GM21717 (cell line): ENCODE data around the gene MAMDC2.

ENCODE experiments used
- ATAC-seq: cut with Tn5 transposase; IDR thresholded peaks from one replicate; pipeline ENCODE4 v1.9.1; 2021; ENCODE audit warnings: mild to moderate bottlenecking, moderate library complexity; ENCODE audit not compliant: unreplicated experiment

The MAMDC2 gene

DNA sequence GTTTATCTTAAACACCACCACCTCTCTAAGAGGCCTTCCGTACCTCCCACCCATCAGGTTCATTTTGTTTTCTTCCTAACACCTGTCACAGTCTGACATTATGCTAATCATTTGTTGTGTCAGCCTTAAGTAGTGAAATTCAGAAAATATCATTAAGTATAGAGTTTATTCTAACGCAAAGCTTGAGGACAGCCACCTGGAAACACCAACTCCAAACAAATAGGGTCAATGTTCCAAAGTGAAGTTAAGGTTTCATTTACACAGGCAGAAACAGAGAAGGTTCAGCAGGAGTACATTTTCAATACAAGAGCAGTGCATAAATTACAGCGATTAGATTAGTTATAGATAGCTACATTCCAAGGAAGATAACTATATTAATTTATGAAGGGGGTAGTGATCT is 213.9 kb downstream of the MAMDC2 start:
- ATAC-seq = no peak

DNA sequence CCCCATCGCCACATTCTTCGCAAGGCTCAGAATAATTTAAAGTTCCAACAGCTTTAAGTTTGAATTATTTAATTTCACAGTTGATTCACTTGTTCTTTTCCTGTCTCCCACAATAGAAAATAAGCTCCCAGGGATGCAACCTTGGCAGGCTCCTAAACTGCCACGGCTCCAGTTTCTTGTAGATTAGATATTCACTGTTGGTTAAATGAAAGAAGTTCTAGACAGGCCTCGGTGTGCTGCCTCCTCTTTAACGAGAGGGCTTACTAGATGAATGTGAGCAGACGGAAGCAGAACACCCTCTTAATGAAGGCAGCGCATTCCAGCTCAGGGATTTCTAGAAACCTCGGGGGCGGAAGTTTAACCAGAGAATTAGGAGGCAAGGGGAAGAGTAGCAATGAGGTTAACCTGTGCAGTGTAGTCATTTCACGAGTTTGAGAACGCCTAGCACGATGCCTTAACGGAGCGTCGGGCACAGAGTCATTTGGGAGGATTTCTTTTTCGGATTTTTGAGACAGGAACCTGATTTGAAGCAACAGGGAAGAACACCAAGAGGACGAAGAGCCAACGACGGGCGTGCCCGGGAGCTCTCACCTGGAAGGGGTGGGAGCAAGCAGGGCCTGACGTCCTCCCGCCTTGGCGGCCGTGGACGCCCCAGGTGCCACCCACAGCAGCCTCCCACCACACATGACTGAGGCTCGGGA is 214.5 kb downstream of the MAMDC2 start:
- peak; percentile 52 for ATAC-seq

DNA sequence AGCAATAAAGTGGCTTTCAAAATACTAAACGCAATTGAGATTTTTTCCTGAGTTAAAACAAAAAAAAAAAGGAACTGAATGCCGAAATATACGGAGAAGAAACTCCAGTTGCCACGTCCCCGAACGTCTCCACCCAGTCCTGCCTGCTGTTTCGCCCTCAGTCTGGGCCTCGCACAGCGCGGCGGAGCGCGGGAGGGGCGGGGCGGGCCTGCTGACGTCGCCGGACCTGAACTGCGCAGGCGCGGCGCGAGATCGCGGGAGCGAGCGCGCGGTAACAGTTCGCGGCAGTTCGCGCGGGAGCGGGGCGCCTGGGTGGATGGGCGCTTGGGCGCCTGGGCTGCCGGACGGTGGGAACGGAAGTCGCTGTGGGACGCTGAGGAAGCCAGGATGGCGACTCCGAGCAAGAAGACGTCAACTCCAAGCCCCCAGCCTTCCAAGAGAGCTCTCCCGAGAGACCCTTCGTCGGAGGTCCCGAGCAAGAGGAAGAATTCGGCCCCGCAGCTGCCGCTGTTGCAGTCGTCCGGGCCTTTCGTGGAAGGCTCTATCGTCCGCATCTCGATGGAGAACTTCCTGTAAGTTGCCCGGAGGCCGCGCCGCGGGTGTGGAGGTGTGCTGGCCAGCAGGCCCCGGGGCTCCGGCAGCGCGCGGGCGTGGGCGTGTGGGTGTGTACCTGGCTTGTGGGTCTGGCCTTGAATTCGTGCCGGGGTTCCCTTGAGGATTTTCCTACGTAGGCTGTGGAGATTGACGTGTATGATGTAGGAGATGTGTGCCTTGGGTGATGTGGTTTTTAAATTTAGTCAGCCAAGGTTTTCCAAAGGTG is 215.3 kb downstream of the MAMDC2 start, which contains the start of gene SMC5:
Gene SMC5 (plus strand): TSS at position 287 of the 820 bp plus-strand sequence. CDS start 101 bp downstream, at position 388.
- ATAC-seq = peak; percentile 82

GRCh38 chr9:70259512-70259802 is 215.8 kb downstream of the MAMDC2 start:
- no peak for ATAC-seq

GRCh38 chr9:70260007-70260443 is 216.4 kb downstream of the MAMDC2 start:
- no peak for ATAC-seq

GRCh38 chr9:70260606-70261005 is 217.0 kb downstream of the MAMDC2 start:
- ATAC-seq = peak; percentile 26

GRCh38 chr9:70261131-70261870 is 217.7 kb downstream of the MAMDC2 start:
- no peak for ATAC-seq

DNA sequence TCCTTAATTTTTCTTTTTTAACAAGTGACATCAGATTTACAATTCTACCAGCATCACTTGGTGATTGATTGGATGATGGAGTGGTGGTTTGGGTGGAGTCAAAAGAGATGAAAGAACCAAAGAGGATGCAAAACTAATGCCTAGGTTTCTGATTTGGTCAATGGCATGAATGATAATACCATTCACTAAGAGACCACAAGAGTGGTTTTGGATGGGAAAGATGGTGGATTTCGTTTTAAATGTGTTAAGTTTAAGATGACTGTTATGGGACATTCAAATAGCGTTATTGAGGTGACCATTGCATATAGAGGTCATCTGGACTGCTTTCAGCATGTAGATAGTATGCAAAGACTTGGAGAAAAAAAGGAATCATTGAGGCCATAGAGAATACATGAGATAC is 218.7 kb downstream of the MAMDC2 start:
- ATAC-seq = no peak

- ATAC-seq = no peak
Observed at GRCh38 chr9:70262948-70263347, 219.3 kb downstream of the MAMDC2 start.

GRCh38 chr9:70263421-70263820 is 219.8 kb downstream of the MAMDC2 start:
- no peak for ATAC-seq
